Suprapubic skin (tissue), 4 donors: Measurements from ENCODE around the gene PRAMEF2. TPM values are rescaled to one million over a fixed set of nuclear protein-coding genes. Genes with fewer than 3 reads are reported as not detected.
"Not testable (repeated sequence)": the region's sequence is repeated elsewhere in the genome, so short reads cannot be mapped to it uniquely, and the experiment has no call there.

Experiments used
- DNase-seq, 2 donors: peaks; one replicate each; pipeline ENCODE4 v3.0.0-alpha.2; 2019; ENCODE audit warnings: low spot score in 2 of 2
- H3K27ac ChIP-seq: fragments of 200-600 bp; sonication (generic); one replicate; pipeline ENCODE4 v1.5.1; 2019
- H3K27me3 ChIP-seq: fragments of 200-600 bp; sonication (generic); one replicate; pipeline ENCODE4 v1.5.1; 2019
- H3K36me3 ChIP-seq: fragments of 200-600 bp; sonication (generic); one replicate; pipeline ENCODE4 v1.5.1; 2019
- H3K4me1 ChIP-seq: fragments of 200-600 bp; sonication (generic); one replicate; pipeline ENCODE4 v1.5.1; 2019
- H3K4me3 ChIP-seq: fragments of 200-600 bp; sonication (generic); one replicate; pipeline ENCODE4 v1.5.1; 2019; ENCODE audit warnings: mild to moderate bottlenecking
- H3K9me3 ChIP-seq: fragments of 200-600 bp; sonication (generic); one replicate; pipeline ENCODE4 v1.5.1; 2019
- EP300 ChIP-seq: sonication (generic); formaldehyde crosslinking; IDR thresholded peaks from one replicate; pipeline ENCODE4 v1.6.1; 2017; ENCODE audit warnings: antibody characterized with exemption
- POLR2A ChIP-seq, 2 donors: fragments of 450-650 bp; IDR thresholded peaks; one replicate each; pipeline ENCODE4 v1.6.1; 2017; ENCODE audit warnings: antibody characterized with exemption in 2 of 2, mild to moderate bottlenecking in 2 of 2, moderate library complexity in 2 of 2
- POLR2AphosphoS5 ChIP-seq, 3 donors: sonication (generic); formaldehyde crosslinking; IDR thresholded peaks; one replicate each; pipeline ENCODE4 v1.6.1; 2017; ENCODE audit warnings: antibody characterized with exemption in 3 of 3
- WGBS: methylation state at CpG from one replicate; pipeline ENCODE4 v1.1.5; 2018; 5-methylcytosine and 5-hydroxymethylcytosine counted together
- total RNA-seq, 4 donors: library from RNA; depleted of rRNA; stranded (reverse); fragments of >200 nt; gene quantifications; one replicate each; pipeline ENCODE4 v1.1.0, GENCODE V29; 2016
- TF ChIP-seq, protein P1 (sequence below), 2 donors: fragments of 200-600 bp in 1 of 2; fragments of 450-650 bp in 1 of 2; sonication (generic) in 1 of 2; IDR thresholded peaks; one replicate each; pipeline ENCODE4 v1.5.1; 2016 to 2019; ENCODE audit warnings: antibody characterized with exemption in 2 of 2, mild to moderate bottlenecking in 1 of 2, moderate library complexity in 1 of 2

The PRAMEF2 gene
- total RNA-seq, 4 donors from 2014 or later = 0.39 TPM; not detected in 3

GRCh38 chr1:12851779-12852178 lies 5.1 kb upstream of the PRAMEF2 start:
- WGBS = 61% methylated on average over 4 of the region's 4 CpGs
- H3K27ac ChIP-seq = no peak overlapping the region
- H3K27me3 ChIP-seq = no peaks in the 10 kb centered on the region
- H3K4me3 ChIP-seq = no peak overlapping the region
- no peaks in the 10 kb centered on the region for H3K4me1 ChIP-seq
- DNase-seq = no peak
- H3K9me3 ChIP-seq = no peaks in the 10 kb centered on the region
- H3K36me3 ChIP-seq = no peaks in the 10 kb centered on the region
- TF ChIP-seq POLR2AphosphoS5 (IDR thresholded peaks at IDR 0.05) (no peak), POLR2A (IDR thresholded peaks at IDR 0.05) (no peak), EP300 (no peak)
- TF ChIP-seq, protein P1, sequence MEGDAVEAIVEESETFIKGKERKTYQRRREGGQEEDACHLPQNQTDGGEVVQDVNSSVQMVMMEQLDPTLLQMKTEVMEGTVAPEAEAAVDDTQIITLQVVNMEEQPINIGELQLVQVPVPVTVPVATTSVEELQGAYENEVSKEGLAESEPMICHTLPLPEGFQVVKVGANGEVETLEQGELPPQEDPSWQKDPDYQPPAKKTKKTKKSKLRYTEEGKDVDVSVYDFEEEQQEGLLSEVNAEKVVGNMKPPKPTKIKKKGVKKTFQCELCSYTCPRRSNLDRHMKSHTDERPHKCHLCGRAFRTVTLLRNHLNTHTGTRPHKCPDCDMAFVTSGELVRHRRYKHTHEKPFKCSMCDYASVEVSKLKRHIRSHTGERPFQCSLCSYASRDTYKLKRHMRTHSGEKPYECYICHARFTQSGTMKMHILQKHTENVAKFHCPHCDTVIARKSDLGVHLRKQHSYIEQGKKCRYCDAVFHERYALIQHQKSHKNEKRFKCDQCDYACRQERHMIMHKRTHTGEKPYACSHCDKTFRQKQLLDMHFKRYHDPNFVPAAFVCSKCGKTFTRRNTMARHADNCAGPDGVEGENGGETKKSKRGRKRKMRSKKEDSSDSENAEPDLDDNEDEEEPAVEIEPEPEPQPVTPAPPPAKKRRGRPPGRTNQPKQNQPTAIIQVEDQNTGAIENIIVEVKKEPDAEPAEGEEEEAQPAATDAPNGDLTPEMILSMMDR (IDR thresholded peaks at IDR 0.05) = no peak

DNA sequence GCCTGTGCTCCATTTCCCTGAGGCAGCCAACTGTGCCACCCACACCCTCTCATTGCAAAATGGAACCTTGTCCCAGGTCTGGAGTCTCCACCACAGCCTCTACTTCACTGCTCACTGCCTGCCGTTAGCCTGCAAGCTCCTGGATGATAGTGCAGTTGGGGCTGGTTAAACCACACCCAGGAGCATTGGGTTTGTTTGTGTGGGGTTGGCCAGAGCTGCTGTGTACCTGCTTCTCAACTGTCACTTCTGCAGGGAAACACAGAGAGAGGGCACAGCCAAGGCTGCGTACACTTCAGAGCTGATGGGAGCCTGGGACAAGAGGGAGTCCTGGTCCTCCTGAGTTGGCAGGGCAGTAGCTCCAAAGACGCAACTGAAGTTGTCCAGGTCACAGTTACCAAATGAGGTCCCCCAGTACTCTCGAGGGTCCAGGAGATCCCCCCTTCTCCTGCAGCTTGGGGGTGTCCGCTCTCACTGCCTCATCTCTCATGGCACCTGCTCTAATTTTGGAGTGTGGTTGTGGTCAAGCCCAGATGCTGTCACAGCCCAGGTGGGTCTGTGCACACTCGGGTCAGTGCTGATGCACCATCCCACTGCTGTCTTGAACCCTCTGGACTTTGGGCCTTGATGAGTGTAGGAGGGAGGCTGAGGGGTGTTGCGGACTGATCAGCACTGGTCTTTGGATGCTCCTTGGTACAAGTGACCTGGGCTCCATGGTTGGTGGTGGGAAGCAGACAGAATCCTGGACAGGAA lies 6.4 kb downstream of the PRAMEF2 start:
- not testable (repeated sequence) for H3K9me3 ChIP-seq, H3K4me3 ChIP-seq, H3K27ac ChIP-seq, H3K27me3 ChIP-seq, DNase-seq, H3K4me1 ChIP-seq, H3K36me3 ChIP-seq
- WGBS = no CpG with 5 or more reads among the region's 7 CpGs

DNA sequence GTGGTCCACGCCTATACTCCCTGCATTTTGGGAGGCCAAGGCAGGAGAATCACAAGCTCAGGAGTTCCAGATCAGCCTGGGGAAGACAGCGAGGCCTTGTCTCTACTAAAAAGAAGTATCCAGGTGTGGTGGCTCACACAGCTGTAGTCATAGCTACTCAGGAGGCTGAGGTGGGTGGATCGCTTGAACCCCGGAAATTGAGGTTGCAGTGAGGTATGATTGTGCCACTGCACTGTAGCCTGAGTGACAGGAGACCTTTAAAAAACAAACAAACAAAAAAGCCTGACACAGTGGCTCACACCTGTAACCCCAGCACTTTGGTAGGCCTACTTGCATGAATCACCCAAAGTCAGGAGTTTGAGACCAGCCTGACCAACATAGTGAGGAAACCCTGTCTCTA lies 21.6 kb downstream of the PRAMEF2 start:
- 83% methylated on average over 2 of the region's 4 CpGs for WGBS
- H3K27ac ChIP-seq, H3K36me3 ChIP-seq, H3K4me3 ChIP-seq, H3K9me3 ChIP-seq, DNase-seq, H3K4me1 ChIP-seq, H3K27me3 ChIP-seq: not testable (repeated sequence)

DNA sequence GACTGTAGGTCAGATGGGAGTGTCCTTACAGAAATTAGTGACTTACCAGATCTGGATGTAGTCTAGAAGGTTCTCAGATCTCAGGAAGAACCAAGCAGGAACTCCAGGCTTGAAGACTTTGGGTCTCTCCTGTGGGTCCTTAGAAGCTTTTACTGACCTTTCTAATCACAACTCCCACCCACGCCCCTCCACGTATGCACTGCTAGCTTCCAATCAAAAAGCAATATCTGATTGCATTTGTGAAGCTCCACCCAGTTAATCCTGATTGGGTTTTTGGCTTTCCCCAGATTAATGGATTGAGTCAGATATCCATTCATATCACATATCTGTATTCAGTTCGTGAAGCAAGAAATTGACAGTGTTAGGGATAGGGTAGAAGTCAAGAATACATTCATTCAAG lies 29.2 kb downstream of the PRAMEF2 start, which contains the start of gene PRAMEF4:
Gene PRAMEF4, minus strand, starts transcription at position 101 of the 400 bp plus-strand sequence. CDS start 2,807 bp downstream, outside the sequence.
- H3K36me3 ChIP-seq, H3K4me1 ChIP-seq, DNase-seq, H3K27me3 ChIP-seq, H3K27ac ChIP-seq, H3K4me3 ChIP-seq, H3K9me3 ChIP-seq: not testable (repeated sequence)
- 77% methylated on average over 3 of the region's 3 CpGs for WGBS

DNA sequence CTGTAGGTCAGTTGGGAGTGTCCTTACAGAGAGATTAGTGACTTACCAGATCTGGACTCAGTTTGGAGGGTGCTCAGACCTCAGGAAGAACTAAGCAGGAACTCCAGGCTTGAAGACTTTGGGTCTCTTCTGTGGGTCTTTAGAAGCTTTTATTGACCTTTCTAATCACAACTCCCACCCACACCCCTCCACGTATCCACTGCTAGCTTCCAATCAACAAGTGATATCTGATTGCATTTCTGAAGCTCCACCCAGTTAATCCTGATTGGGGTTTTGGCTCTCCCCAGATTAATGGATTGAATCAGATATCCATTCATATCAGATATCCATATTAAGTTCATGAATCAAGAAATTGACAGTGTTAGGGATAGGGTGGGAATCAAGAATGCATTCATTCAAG lies 41.3 kb downstream of the PRAMEF2 start, which contains the start of gene PRAMEF10:
Gene PRAMEF10, minus strand, starts transcription at position 101 of the 400 bp plus-strand sequence. CDS start 2,423 bp downstream, outside the sequence.
- H3K27me3 ChIP-seq, H3K4me1 ChIP-seq, H3K27ac ChIP-seq, H3K9me3 ChIP-seq, DNase-seq, H3K36me3 ChIP-seq, H3K4me3 ChIP-seq: not testable (repeated sequence)
- WGBS = no CpG with 5 or more reads among the region's 1 CpG

DNA sequence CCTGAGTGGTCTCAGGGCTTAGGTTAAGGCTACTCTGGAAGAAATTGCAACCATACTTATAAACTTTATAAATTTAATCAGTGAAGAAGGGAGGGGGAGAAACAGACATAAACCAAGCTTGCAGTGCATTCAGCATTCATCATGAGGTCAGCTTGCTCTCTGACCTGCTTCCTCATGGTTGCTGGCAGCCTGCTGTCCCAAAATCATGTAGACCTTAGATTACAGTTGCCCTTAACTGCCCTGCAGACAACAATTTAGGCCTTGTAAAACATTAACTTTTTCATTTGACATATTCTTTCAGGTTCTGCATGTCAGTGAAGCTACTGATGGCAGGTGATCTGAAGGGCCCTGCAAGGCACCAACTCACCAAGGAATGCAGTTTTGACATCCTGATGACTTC lies 42.3 kb downstream of the PRAMEF2 start:
- H3K9me3 ChIP-seq, H3K36me3 ChIP-seq, DNase-seq, H3K4me3 ChIP-seq, H3K27ac ChIP-seq, H3K27me3 ChIP-seq, H3K4me1 ChIP-seq: not testable (repeated sequence)

DNA sequence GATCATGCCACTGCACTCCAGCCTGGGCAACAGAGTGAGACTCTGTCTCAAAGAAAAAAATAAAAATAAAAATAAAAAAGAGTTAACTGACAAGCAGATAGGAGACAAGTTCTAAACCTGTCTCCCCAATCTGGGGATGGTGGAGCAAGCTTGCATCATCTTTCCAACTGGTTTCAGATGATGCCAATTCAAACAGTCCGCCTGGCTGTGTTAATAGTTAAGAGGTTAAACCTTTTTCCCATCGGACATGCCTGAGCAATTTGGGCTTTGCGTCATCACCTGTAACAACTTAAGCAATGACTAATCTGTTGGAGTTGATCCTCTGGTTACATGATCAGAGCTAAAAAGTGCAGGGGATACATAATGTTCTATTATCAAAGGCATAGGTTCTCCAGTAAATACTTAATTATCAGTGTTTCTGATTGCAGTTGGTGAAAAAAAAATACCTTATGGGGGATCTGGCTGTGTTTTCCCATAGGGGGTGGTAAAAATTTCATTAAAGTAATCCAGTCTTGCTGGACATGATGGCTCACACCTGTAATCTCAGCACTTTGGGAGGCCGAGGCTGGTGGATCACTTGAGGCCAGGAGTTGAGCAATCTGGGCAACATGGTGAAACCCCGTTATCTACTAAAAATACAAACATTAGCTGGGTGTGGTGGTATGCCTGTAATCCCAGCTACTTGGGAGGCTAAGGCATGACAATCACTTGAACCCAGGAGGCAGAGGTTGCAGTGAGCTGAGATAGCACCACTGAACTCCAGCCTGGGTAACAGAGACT lies 47.1 kb downstream of the PRAMEF2 start:
- WGBS = 40% methylated on average over 1 of the region's 5 CpGs
- DNase-seq, H3K36me3 ChIP-seq: not testable (repeated sequence)

More for the DNA sequence above, 47.1 kb downstream of the PRAMEF2 start:
- not testable (repeated sequence) for H3K9me3 ChIP-seq, H3K4me1 ChIP-seq, H3K27me3 ChIP-seq, H3K27ac ChIP-seq, H3K4me3 ChIP-seq

Other genes with a start within 250 kb of the PRAMEF2 start
- 10 to 100 TPM; 73.3 to 86.9 (median 80.2) TPM for gene DHRS3, start 238.9 kb upstream of the PRAMEF2 start, total RNA-seq
- gene AADACL4, start 213.0 kb upstream of the PRAMEF2 start, total RNA-seq = not detected
- 10 to 100 TPM; 11.6 to 70.4 (median 29.8) TPM for gene AADACL3, start 141.0 kb upstream of the PRAMEF2 start, total RNA-seq
- gene CFAP107, start 110.9 kb upstream of the PRAMEF2 start, total RNA-seq = 1 to 10 TPM in 1 of 4 donors, not detected in 3; 1.2 TPM
- not detected for gene PRAMEF12, start 83.3 kb upstream of the PRAMEF2 start, total RNA-seq
- not detected for gene PRAMEF1, start 65.7 kb upstream of the PRAMEF2 start, total RNA-seq
- not detected for gene PRAMEF11, start 25.7 kb upstream of the PRAMEF2 start, total RNA-seq
- not detected for gene HNRNPCL1, start 8.4 kb upstream of the PRAMEF2 start, total RNA-seq
- not detected for gene PRAMEF4, start 29.1 kb downstream of the PRAMEF2 start, total RNA-seq
- not detected for gene PRAMEF10, start 41.2 kb downstream of the PRAMEF2 start, total RNA-seq
- not detected for gene PRAMEF7, start 59.5 kb downstream of the PRAMEF2 start, total RNA-seq
- not detected for gene PRAMEF6, start 90.5 kb downstream of the PRAMEF2 start, total RNA-seq
- gene PRAMEF27, start 199.5 kb downstream of the PRAMEF2 start, total RNA-seq = not detected
- gene HNRNPCL3, start 203.7 kb downstream of the PRAMEF2 start, total RNA-seq = not detected
- gene PRAMEF25, start 213.7 kb downstream of the PRAMEF2 start, total RNA-seq = not detected